ENCODE data around the gene WASHC3.

Gene WASHC3

DNA sequence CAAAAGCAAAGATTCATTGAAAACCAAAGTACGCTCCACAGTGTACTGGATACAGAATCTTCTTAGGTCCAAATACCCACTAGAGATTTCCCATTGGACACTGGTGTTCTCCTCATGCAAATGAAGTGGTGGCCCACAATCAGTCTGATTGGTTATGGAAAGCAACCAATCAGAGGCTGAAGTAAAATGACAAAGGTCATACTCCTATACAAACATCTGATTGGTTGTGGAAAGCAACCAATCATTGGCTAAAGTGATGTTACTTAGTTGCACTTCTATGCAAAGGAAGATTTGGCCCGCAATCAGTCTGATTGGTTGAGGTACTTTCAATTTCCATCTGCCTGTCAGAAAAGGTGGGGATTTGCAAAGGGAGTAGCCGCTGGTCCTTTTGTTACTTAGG is 1.3 kb upstream of the WASHC3 start:
- TF ChIP-seq CTCF (IDR thresholded peaks at IDR 0.05; ENCODE audit: extremely low read depth, insufficient read depth, missing control alignments): no peak
- no peak for DNase-seq (ENCODE audit: low spot score)
- in situ Hi-C loops (cut with MboI; ENCODE audit: low pct_unique_long_range_greater_than_20kb, low sequenced_read_pairs, unreplicated experiment): no loop called here

DNA sequence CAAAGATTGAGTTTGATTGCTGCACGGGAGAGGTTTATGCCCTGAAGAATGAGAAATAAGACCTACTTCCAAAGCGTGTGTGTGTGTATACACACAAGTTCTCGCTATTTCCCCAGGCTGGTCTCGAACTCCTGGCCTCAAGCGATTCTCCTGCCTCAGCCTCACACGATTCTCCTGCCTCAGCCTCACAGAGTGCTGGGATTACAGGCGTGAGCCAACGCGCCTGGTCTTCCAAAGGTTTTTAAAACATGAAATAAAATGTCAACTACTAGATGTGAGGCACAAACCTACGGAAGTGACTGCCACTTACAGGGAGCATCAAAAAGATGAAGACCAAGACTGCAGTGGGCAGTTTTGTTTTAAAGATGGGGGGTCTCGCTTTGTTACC is 622 bp upstream of the WASHC3 start:
- in situ Hi-C loops (cut with MboI; ENCODE audit: low pct_unique_long_range_greater_than_20kb, low sequenced_read_pairs, unreplicated experiment): no loop called here
- TF ChIP-seq CTCF (IDR thresholded peaks at IDR 0.05; ENCODE audit: extremely low read depth, insufficient read depth, missing control alignments): no peak
- no peak for DNase-seq (ENCODE audit: low spot score)

DNA sequence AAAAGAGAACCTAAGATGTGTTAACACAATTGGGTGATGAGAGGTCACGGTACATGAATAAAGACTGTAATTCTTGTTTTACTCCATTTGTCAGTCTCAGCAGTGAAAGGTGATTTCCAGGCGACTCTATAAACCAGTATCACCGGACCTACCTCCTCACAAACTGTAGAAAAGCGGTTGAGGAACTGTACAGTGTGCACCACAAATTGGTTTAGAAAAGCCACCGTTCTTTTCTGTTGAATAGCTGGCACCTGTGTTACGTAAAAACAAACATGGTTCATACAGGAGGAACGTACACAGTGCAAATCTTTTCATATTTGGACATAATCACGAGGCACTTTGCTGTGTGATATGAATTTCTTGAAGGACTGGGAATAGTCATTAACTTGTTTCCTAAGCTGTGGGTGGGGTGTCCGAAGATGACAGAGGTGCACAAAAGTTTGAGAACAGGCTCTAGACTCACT is 663 bp downstream of the WASHC3 start:
- DNase-seq (ENCODE audit: low spot score): peak; percentile 25
- in situ Hi-C loops (cut with MboI; ENCODE audit: low pct_unique_long_range_greater_than_20kb, low sequenced_read_pairs, unreplicated experiment): no loop called here
- no peak for TF ChIP-seq CTCF (IDR thresholded peaks at IDR 0.05; ENCODE audit: extremely low read depth, insufficient read depth, missing control alignments)

DNA sequence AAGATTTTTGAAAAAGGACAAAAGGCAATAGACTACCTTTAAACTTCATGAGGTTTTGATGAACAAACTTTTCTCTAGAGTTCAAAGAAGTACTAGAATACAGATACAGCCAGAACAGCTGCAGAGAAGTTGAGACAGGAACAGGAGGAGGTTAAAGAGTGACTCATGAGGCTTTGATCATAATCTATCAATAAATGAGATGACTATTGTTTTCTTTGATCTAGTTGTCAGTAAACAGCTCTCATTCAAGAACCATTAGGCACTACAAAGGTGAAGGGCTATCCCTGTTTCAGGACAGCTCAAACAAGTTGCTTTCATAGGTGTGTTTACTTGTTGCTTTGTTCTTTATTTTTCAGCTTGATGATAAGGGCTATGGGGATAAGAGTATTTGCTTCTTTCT is 2.4 kb downstream of the WASHC3 start:
- no peak for TF ChIP-seq CTCF (IDR thresholded peaks at IDR 0.05; ENCODE audit: extremely low read depth, insufficient read depth, missing control alignments)
- no peak for DNase-seq (ENCODE audit: low spot score)
- in situ Hi-C loops (cut with MboI; ENCODE audit: low pct_unique_long_range_greater_than_20kb, low sequenced_read_pairs, unreplicated experiment): no loop called here

GRCh38 chr12:102054345-102054744 is 7.4 kb downstream of the WASHC3 start:
- in situ Hi-C loops (cut with MboI; ENCODE audit: low pct_unique_long_range_greater_than_20kb, low sequenced_read_pairs, unreplicated experiment): no loop called here
- no peak for TF ChIP-seq CTCF (IDR thresholded peaks at IDR 0.05; ENCODE audit: extremely low read depth, insufficient read depth, missing control alignments)
- no peak for DNase-seq (ENCODE audit: low spot score)

DNA sequence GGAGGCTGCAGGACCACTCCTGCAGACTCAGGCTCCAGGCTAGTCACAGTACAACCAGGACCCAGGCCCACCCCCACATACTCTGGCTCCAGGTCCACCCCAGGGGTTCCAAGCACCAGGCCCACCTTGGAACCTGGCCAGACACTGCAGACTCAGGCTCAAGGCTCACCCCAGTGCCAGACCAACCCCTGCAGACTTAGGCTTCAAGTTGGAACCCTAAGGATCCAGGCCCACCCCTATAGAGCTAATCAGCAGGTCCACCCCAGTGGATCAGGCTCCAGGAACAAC is 8.8 kb downstream of the WASHC3 start:
- TF ChIP-seq CTCF (IDR thresholded peaks at IDR 0.05; ENCODE audit: extremely low read depth, insufficient read depth, missing control alignments): no peak
- in situ Hi-C loops (cut with MboI; ENCODE audit: low pct_unique_long_range_greater_than_20kb, low sequenced_read_pairs, unreplicated experiment): no loop called here
- no peak for DNase-seq (ENCODE audit: low spot score)
